SK-N-SH (cell line): ENCODE measurements around the gene MRPL27. TPM values are rescaled to one million over a fixed set of nuclear protein-coding genes. Genes with fewer than 3 reads are reported as not detected.

Source experiments
- CTCF ChIA-PET: fragments of 300-600, 350-600 bp; formaldehyde crosslinking; extraction: SDS; loops from one replicate; lab custom pipeline; 2021; lab: Yijun Ruan, JAX
- POLR2A ChIA-PET: fragments of 350-600 bp; sonication (Branson Sonifier 250); formaldehyde crosslinking; extraction: SDS; loops from one replicate; lab custom pipeline; 2020; ENCODE audit warnings: antibody characterized with exemption, inconsistent platforms; lab: Yijun Ruan, JAX
- DNase-seq: peaks from one replicate; pipeline ENCODE4 v3.0.0; 2012
- H2AFZ ChIP-seq: fragments of 200-600 bp; sonication (generic); 2 replicates; pipeline ENCODE4 v1.8.1; 2016; ENCODE audit warnings: antibody characterized with exemption, mild to moderate bottlenecking, low read depth
- H3F3A ChIP-seq: fragments of 200-600 bp; sonication (generic); replicated peaks from 2 replicates; pipeline ENCODE3; 2016; ENCODE audit warnings: antibody characterized with exemption, mild to moderate bottlenecking; ENCODE audit not compliant: insufficient read depth
- H3K27ac ChIP-seq, 2 experiments: fragments of 200-500 bp in 1 of 2; fragments of 200-600 bp in 1 of 2; sonication (Bioruptor generic) in 1 of 2; sonication (generic), shearing (Covaris generic) in 1 of 2; 2 replicates each; pipeline versions ENCODE4 v1.5.1 to v1.6.1; 2014 to 2016; ENCODE audit warnings: low read depth in 2 of 2, inconsistent platforms in 1 of 2, low read length in 1 of 2, mild to moderate bottlenecking in 1 of 2, mixed read lengths in 1 of 2
- H3K27me3 ChIP-seq: fragments of 200-600 bp; sonication (generic), shearing (Covaris generic); 2 replicates; pipeline ENCODE4 v1.6.1; 2016; ENCODE audit warnings: mixed run types; ENCODE audit not compliant: insufficient read depth
- H3K36me3 ChIP-seq, 2 experiments: fragments of 200-500 bp in 1 of 2; fragments of 200-600 bp in 1 of 2; sonication (Bioruptor generic) in 1 of 2; sonication (generic) in 1 of 2; replicated peaks in 1 of 2; 2 replicates each; pipeline versions ENCODE3 to v1.5.1; 2014 to 2016; ENCODE audit warnings: low read length in 1 of 2, mild to moderate bottlenecking in 1 of 2; ENCODE audit not compliant: insufficient read depth in 2 of 2, control insufficient read depth in 1 of 2
- H3K4me1 ChIP-seq, 2 experiments: fragments of 200-500 bp in 1 of 2; fragments of 200-600 bp in 1 of 2; sonication (Bioruptor generic) in 1 of 2; sonication (generic), shearing (Covaris generic) in 1 of 2; 2 replicates each; pipeline versions ENCODE4 v1.5.1 to v1.6.1; 2014 to 2016; ENCODE audit warnings: low read depth in 1 of 2, low read length in 1 of 2, mixed run types in 1 of 2; ENCODE audit not compliant: insufficient read depth in 2 of 2, control insufficient read depth in 1 of 2
- H3K4me2 ChIP-seq: fragments of 200-600 bp; sonication (generic), shearing (Covaris generic); 2 replicates; pipeline ENCODE4 v1.6.1; 2017; ENCODE audit warnings: mixed run types
- H3K4me3 ChIP-seq, 2 experiments: fragments of 200-500 bp in 1 of 2; fragments of 200-600 bp in 1 of 2; sonication (Bioruptor generic) in 1 of 2; sonication (generic), shearing (Covaris generic) in 1 of 2; 2 replicates each; pipeline versions ENCODE4 v1.5.1 to v1.8.1; 2014 to 2016; ENCODE audit warnings: low read depth in 2 of 2, inconsistent platforms in 1 of 2, low read length in 1 of 2, mild to moderate bottlenecking in 1 of 2, mixed read lengths in 1 of 2, moderate library complexity in 1 of 2
- H3K79me2 ChIP-seq: fragments of 200-600 bp; sonication (generic); 2 replicates; pipeline ENCODE4 v1.8.1; 2017; ENCODE audit warnings: mild to moderate bottlenecking; ENCODE audit not compliant: insufficient read depth
- H3K9ac ChIP-seq: fragments of 200-600 bp; sonication (generic); 2 replicates; pipeline ENCODE4 v1.6.1; 2017; ENCODE audit warnings: mixed run types
- H3K9me2 ChIP-seq: fragments of 200-600 bp; sonication (generic); 2 replicates; pipeline ENCODE4 v1.6.1; 2017; ENCODE audit warnings: mixed run types
- H3K9me3 ChIP-seq: fragments of 200-600 bp; sonication (generic); 2 replicates; pipeline ENCODE4 v1.6.1; 2017; ENCODE audit warnings: mixed run types, mild to moderate bottlenecking, moderate library complexity
- H4K20me1 ChIP-seq: fragments of 200-600 bp; sonication (generic); 2 replicates; pipeline ENCODE4 v1.6.1; 2017; ENCODE audit warnings: mild to moderate bottlenecking, mixed run types; ENCODE audit not compliant: insufficient read depth
- CTCF ChIP-seq: fragments of 200-600 bp; sonication (generic); IDR thresholded peaks from 2 replicates; pipeline ENCODE4 v1.6.1; 2017; ENCODE audit warnings: antibody characterized with exemption, mild to moderate bottlenecking, moderate library complexity
- ELF1 ChIP-seq: IDR thresholded peaks from 2 replicates; pipeline ENCODE4 v1.4.0; 2012
- EP300 ChIP-seq, 2 experiments: IDR thresholded peaks; 2 replicates each; pipeline versions ENCODE4 v1.4.0 to v1.6.1; 2012; ENCODE audit warnings: borderline replicate concordance in 1 of 2, low read depth in 1 of 2, low read length in 1 of 2
- EZH2phosphoT487 ChIP-seq: fragments of 200-600 bp; sonication (generic); IDR thresholded peaks from 2 replicates; pipeline ENCODE4 v1.6.1; 2017; ENCODE audit warnings: low read depth, mixed run types, mild to moderate bottlenecking, antibody characterized with exemption, moderate library complexity, borderline replicate concordance
- FOXJ3 ChIP-seq: sonication (generic); formaldehyde crosslinking; IDR thresholded peaks from 2 replicates; pipeline ENCODE4 v1.5.1; 2020; ENCODE audit warnings: mild to moderate bottlenecking, missing genetic modification reagents
- FOXM1 ChIP-seq: IDR thresholded peaks from 2 replicates; pipeline ENCODE4 v1.4.0; 2012; ENCODE audit warnings: low read depth, mild to moderate bottlenecking
- GABPA ChIP-seq: IDR thresholded peaks from 2 replicates; pipeline ENCODE4 v1.4.0; 2012; ENCODE audit warnings: low read depth, mild to moderate bottlenecking
- IRF3 ChIP-seq: fragments of 150-350 bp; IDR thresholded peaks from 2 replicates; pipeline ENCODE4 v1.6.1; 2016; ENCODE audit warnings: mild to moderate bottlenecking, low read depth, low read length
- MAX ChIP-seq: IDR thresholded peaks from 2 replicates; pipeline ENCODE4 v1.4.0; 2012; ENCODE audit warnings: low read depth
- MEF2A ChIP-seq: IDR thresholded peaks from 2 replicates; pipeline ENCODE4 v1.4.0; 2012; ENCODE audit warnings: low read depth, borderline replicate concordance
- MXI1 ChIP-seq: IDR thresholded peaks from 2 replicates; pipeline ENCODE4 v1.6.1; 2012; ENCODE audit warnings: mild to moderate bottlenecking, low read depth, low read length, improper control_type of control experiment
- NFIC ChIP-seq: IDR thresholded peaks from 2 replicates; pipeline ENCODE4 v1.4.0; 2012; ENCODE audit warnings: borderline replicate concordance
- RFX5 ChIP-seq: IDR thresholded peaks from 2 replicates; pipeline ENCODE4 v1.6.1; 2012; ENCODE audit warnings: mild to moderate bottlenecking, improper control_type of control experiment, low read length
- RXRA ChIP-seq: IDR thresholded peaks from 2 replicates; pipeline ENCODE4 v1.4.0; 2012; ENCODE audit warnings: low read depth, mild to moderate bottlenecking, borderline replicate concordance
- SIN3A ChIP-seq: IDR thresholded peaks from 2 replicates; pipeline ENCODE4 v1.6.1; 2012; ENCODE audit warnings: low read depth, mild to moderate bottlenecking, low read length, moderate library complexity, borderline replicate concordance
- TAF1 ChIP-seq: IDR thresholded peaks from 2 replicates; pipeline ENCODE4 v1.6.1; 2012; ENCODE audit warnings: low read depth, mild to moderate bottlenecking, low read length, moderate library complexity, borderline replicate concordance
- TEAD4 ChIP-seq: IDR thresholded peaks from 2 replicates; pipeline ENCODE4 v1.4.0; 2012; ENCODE audit warnings: mild to moderate bottlenecking, borderline replicate concordance; ENCODE audit not compliant: insufficient read depth
- YY1 ChIP-seq: IDR thresholded peaks from 2 replicates; pipeline ENCODE4 v1.4.0; 2012; ENCODE audit warnings: low read depth, mild to moderate bottlenecking
- ZBTB33 ChIP-seq: IDR thresholded peaks from 2 replicates; pipeline ENCODE4 v1.4.0; 2012; ENCODE audit warnings: low read depth, borderline replicate concordance
- WGBS: methylation state at CpG from one replicate; pipeline ENCODE4 v1.1.6; 2017; ENCODE audit warnings: low lambda C conversion rate; 5-methylcytosine and 5-hydroxymethylcytosine counted together
- polyA plus RNA-seq, 3 experiments: library from polyadenylated mRNA; depleted of rRNA; stranded (reverse); fragments of >200 nt; gene quantifications; 2 replicates each; pipeline ENCODE4 v1.2.3, GENCODE V29; 2012

Gene MRPL27
- polyA plus RNA-seq, 1 of the 3 experiments (the other 2 are of a cell fraction): 266 TPM

- TF ChIP-seq RXRA: no peak
- TF ChIP-seq CTCF: no peak
- TF ChIP-seq MXI1: no peak
- no peak for TF ChIP-seq ELF1
- no peak for TF ChIP-seq NFIC
- TF ChIP-seq MEF2A: no peak
- TF ChIP-seq TEAD4: no peak
These were observed 20.7 kb upstream of the MRPL27 start (continued) for GRCh38 chr17:50393700-50394099.

- Histone ChIP-seq H3K4me2 (no peak overlapping the region), H3K4me3 (no peak overlapping the region), H3K36me3 (peaks cover 69 to 82% of the 10 kb centered on the region in 2 experiments), H3K4me1 (peaks cover 10 to 17% of the 10 kb centered on the region in 2 experiments), H3K79me2 (peaks cover 85% of the 10 kb centered on the region), H2AFZ (no peak overlapping the region), H3K9me2 (no peaks in the 10 kb centered on the region), H3F3A (peaks cover 14% of the 10 kb centered on the region), H3K9ac (no peak overlapping the region), H3K27me3 (no peaks in the 10 kb centered on the region), H3K9me3 (no peaks in the 10 kb centered on the region)
- POLR2A ChIA-PET: no interaction called here
- 81% methylated on average over 6 of the region's 6 CpGs for WGBS
- TF ChIP-seq FOXM1: no peak
- no peak for TF ChIP-seq NFIC
- no peak for TF ChIP-seq GABPA
- no peak for TF ChIP-seq RFX5
- TF ChIP-seq IRF3: no peak
- TF ChIP-seq, all 33 proteins: peak for 0
- Histone ChIP-seq H4K20me1 (peaks cover 59% of the 10 kb centered on the region), H3K27ac (no peak overlapping the region)
- DNase-seq: no peak
- CTCF ChIA-PET: interaction anchor here (0.8 to 4.9 kb wide), 7 partner anchors 11 to 192 kb away, joined by 3 to 20 read pairs (median 6); partner anchors contain the start of genes EME1 and MRPL27
These were observed 19.6 kb upstream of the MRPL27 start for GRCh38 chr17:50392621-50393020.

GRCh38 chr17:50389534-50389933 is 16.6 kb upstream of the MRPL27 start:
- CTCF ChIA-PET: interaction anchor here (2.6 to 4.9 kb wide), 2 partner anchors 7 to 27 kb away, joined by 20 to 21 read pairs; partner anchors contain the start of gene LRRC59
- peaks cover 20% of the 10 kb centered on the region for H3F3A ChIP-seq
- H2AFZ ChIP-seq: no peak overlapping the region
- no peak for DNase-seq
- peaks cover 93 to 97% of the 10 kb centered on the region in 2 experiments for H3K36me3 ChIP-seq
- H3K9me2 ChIP-seq: no peaks in the 10 kb centered on the region
- H3K9ac ChIP-seq: no peak overlapping the region
- no peak overlapping the region for H3K4me3 ChIP-seq
- H3K27ac ChIP-seq: no peak overlapping the region
- no peaks in the 10 kb centered on the region for H3K9me3 ChIP-seq
- peaks cover 57% of the 10 kb centered on the region for H3K79me2 ChIP-seq
- no peaks in the 10 kb centered on the region for H3K27me3 ChIP-seq
- H3K4me2 ChIP-seq: no peak overlapping the region
- POLR2A ChIA-PET: interaction anchor here (0.6 to 2.0 kb wide), 3 partner anchors 8 to 86 kb away, joined by 3 to 7 read pairs (median 4); partner anchors contain the start of gene LRRC59
- 97% methylated on average over 6 of the region's 6 CpGs for whole genome bisulfite sequencing
- no peaks in the 10 kb centered on the region; a peak in 1 of 4 replicates for H3K4me1 ChIP-seq
- H4K20me1 ChIP-seq: peaks cover 45% of the 10 kb centered on the region
- no peak for TF ChIP-seq FOXJ3
- TF ChIP-seq MEF2A: no peak
- TF ChIP-seq YY1: no peak
- no peak for TF ChIP-seq ZBTB33
- no peak for TF ChIP-seq EZH2phosphoT487
- no peak for TF ChIP-seq MAX
- TF ChIP-seq TAF1: no peak
- no peak for TF ChIP-seq EP300 (IDR thresholded peaks at IDR 0.05; ENCODE audit: borderline replicate concordance in 1 of 2, low read depth in 1 of 2, low read length in 1 of 2)
- no peak for TF ChIP-seq SIN3A
